ENCODE data around the gene PHF12. TPM values are rescaled to one million over a fixed set of nuclear protein-coding genes. Genes with fewer than 3 reads are reported as not detected.

PHF12 gene
- total and polyA plus RNA-seq, 2 donors, result 20.5 to 32.4 TPM

- 95% methylated on average over 7 of the region's 7 CpGs for WGBS
- no peak for DNase-seq (ENCODE audit: low read depth in 6 of 9, low spot score in 9 of 9)
- H3K4me3 ChIP-seq (ENCODE audit: low read length in 2 of 2), result no peak overlapping the region
- H3K36me3 ChIP-seq (ENCODE audit: control insufficient read depth in 2 of 2, insufficient read depth in 2 of 2, low read length in 1 of 2), result no peaks in the 10 kb centered on the region
- no peak overlapping the region for H3K27ac ChIP-seq (ENCODE audit: low read depth in 1 of 2, low read length in 1 of 2)
- H3K4me1 ChIP-seq (ENCODE audit: control insufficient read depth in 2 of 2, insufficient read depth in 2 of 2, low read length in 2 of 2), result peaks cover 6 to 7% of the 10 kb centered on the region in 2 donors
- H3K27me3 ChIP-seq (ENCODE audit: control insufficient read depth in 2 of 2, insufficient read depth in 1 of 2, low read length in 1 of 2), result no peaks in the 10 kb centered on the region
- H3K9me3 ChIP-seq (ENCODE audit: control insufficient read depth in 2 of 2, insufficient read depth in 1 of 2, low read length in 1 of 2), result no peaks in the 10 kb centered on the region
Measured at GRCh38 chr17:28867276-28867675, 84.0 kb downstream of the PHF12 start.

DNA sequence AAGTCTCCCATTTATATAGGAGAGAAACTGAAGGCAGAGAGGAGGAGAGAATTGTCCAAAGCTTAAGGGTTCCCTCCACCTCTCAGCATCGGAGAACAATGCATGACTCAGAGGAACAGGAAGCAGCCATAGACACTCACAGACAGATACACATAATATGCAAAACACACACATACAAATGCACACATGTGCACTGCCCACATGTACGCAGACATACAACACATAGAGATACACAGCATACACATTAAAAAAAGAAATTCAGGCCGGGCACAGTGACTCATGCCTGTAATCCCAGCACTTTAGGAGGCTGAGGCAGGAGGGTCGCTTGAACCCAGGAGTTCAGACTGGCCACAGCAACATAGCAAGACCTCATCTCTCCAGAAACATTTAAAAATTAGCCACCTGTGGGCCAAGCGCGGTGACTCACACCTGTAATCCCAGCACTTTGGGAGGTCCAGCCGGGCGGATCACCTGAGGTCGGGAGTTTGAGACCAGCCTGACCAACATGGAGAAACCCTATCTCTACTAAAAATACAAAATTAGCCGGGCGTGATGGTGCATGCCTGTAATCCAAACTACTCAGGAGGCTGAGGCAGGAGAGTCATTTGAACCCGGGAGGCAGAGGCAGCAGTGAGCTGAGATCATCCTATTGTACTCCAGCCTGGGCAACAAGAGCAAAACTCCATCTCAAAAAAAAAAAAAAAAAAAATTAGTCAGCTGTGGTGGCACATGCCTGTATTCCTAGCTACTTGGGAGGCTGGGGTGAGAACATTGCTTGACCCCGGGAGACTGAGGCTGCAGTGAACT, 85.2 kb downstream of the PHF12 start:
- Histone ChIP-seq H3K36me3 (ENCODE audit: control insufficient read depth in 2 of 2, insufficient read depth in 2 of 2, low read length in 1 of 2) (peaks cover 0 to 6% of the 10 kb centered on the region in 2 donors), H3K27ac (ENCODE audit: low read depth in 1 of 2, low read length in 1 of 2) (no peak overlapping the region), H3K4me3 (ENCODE audit: low read length in 2 of 2) (no peak overlapping the region), H3K27me3 (ENCODE audit: control insufficient read depth in 2 of 2, insufficient read depth in 1 of 2, low read length in 1 of 2) (no peaks in the 10 kb centered on the region), H3K9me3 (ENCODE audit: control insufficient read depth in 2 of 2, insufficient read depth in 1 of 2, low read length in 1 of 2) (no peaks in the 10 kb centered on the region), H3K4me1 (ENCODE audit: control insufficient read depth in 2 of 2, insufficient read depth in 2 of 2, low read length in 2 of 2) (peaks cover 3 to 4% of the 10 kb centered on the region in 2 donors)
- WGBS, result 94% methylated on average over 13 of the region's 13 CpGs
- no peak for DNase-seq (ENCODE audit: low read depth in 6 of 9, low spot score in 9 of 9)

DNA sequence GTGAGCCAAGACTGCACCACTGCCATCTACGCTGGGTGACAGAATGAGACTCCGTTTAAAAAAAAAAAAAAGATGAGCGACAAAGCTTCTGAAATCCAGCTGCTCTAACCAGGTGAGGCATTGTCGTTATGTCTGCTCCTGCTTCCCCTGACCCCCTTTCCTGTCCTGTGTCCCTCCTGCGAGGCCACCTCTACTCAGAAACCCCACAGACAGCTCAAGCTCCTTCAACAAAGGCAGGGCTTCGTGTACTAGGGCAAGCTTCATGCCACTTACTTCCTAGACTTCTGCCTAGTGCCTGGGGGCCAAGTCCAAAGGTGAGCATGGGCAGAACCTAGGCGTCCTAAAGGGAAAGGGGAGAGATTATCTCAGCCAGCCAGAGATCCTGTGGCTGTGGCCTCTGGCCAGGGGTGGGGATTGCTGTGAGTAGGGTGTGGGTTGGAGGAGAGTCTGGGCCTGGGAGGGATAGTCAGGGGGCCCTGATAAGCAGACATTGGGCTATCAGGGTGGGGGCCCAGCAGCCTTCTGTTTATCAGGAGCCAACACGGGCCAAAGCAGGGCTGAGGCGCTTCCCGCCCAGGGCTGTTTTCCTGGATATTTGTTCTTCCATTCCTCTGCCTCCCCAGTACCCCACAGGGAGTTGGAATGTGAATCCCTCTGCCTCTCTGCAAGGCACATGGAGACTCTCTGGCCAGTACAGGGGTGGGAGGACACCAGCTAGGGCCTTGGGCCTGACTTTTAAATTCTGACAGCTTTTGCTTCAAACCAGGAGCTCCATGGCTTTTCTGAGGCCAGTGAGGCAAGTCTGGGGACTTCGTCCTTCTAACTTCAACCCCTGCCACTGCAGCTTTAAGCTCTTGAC, 86.1 kb downstream of the PHF12 start:
- Histone ChIP-seq H3K27me3 (ENCODE audit: control insufficient read depth in 2 of 2, insufficient read depth in 1 of 2, low read length in 1 of 2) (no peaks in the 10 kb centered on the region), H3K4me3 (ENCODE audit: low read length in 2 of 2) (no peak overlapping the region), H3K4me1 (ENCODE audit: control insufficient read depth in 2 of 2, insufficient read depth in 2 of 2, low read length in 2 of 2) (no peaks in the 10 kb centered on the region), H3K36me3 (ENCODE audit: control insufficient read depth in 2 of 2, insufficient read depth in 2 of 2, low read length in 1 of 2) (peaks cover 6 to 14% of the 10 kb centered on the region in 2 donors), H3K9me3 (ENCODE audit: control insufficient read depth in 2 of 2, insufficient read depth in 1 of 2, low read length in 1 of 2) (no peaks in the 10 kb centered on the region), H3K27ac (ENCODE audit: low read depth in 1 of 2, low read length in 1 of 2) (no peak overlapping the region)
- 95% methylated on average over 11 of the region's 11 CpGs for WGBS
- no peak for DNase-seq (ENCODE audit: low read depth in 6 of 9, low spot score in 9 of 9)

DNA sequence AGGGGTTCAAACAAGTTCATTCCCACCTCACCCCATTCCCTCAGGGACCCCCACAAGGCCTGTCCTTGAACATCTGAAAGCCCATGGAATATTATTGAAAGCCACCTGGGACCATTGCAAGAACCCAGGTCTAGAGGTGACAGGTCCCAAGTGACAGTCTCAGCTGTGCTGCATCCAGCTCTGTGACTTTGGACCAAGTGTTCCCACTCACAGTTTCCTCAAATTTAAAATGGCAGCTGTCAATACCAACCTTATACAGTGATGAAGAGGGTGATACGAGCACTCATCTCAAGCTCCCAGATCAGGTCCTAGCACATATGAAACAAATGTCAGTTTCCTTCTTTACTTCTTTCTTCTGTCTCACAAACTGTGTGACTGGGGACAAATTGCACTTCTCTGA, 87.4 kb downstream of the PHF12 start:
- no peak for DNase-seq (ENCODE audit: low read depth in 6 of 9, low spot score in 9 of 9)
- H3K27ac ChIP-seq (ENCODE audit: low read depth in 1 of 2, low read length in 1 of 2), result no peak overlapping the region
- no peaks in the 10 kb centered on the region for H3K27me3 ChIP-seq (ENCODE audit: control insufficient read depth in 2 of 2, insufficient read depth in 1 of 2, low read length in 1 of 2)
- no peaks in the 10 kb centered on the region for H3K9me3 ChIP-seq (ENCODE audit: control insufficient read depth in 2 of 2, insufficient read depth in 1 of 2, low read length in 1 of 2)
- H3K36me3 ChIP-seq (ENCODE audit: control insufficient read depth in 2 of 2, insufficient read depth in 2 of 2, low read length in 1 of 2), result peaks cover 12 to 23% of the 10 kb centered on the region in 2 donors
- no peak overlapping the region for H3K4me3 ChIP-seq (ENCODE audit: low read length in 2 of 2)
- no peaks in the 10 kb centered on the region for H3K4me1 ChIP-seq (ENCODE audit: control insufficient read depth in 2 of 2, insufficient read depth in 2 of 2, low read length in 2 of 2)
- WGBS, result 100% methylated on average over 1 of the region's 1 CpG

DNA sequence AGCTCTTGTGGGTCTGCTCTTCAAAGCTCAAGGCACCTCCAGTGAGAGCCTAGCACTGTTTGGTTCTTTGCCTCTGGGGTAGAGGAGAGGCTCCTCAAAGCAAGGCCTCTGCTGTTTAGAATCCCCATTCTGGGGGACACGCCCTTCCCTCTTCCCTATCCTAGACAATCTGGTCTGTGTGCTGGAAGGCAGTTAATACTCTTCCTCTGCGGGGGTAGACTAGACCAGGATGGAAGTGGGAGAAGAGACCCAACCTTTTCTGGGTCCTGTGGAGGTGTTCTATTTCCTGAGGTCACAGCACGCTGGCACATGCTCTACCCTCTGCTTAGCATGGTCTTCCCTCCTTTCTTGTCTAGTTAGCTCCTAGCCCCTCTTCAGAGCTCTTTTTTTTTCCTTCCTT, 88.8 kb downstream of the PHF12 start:
- 96% methylated on average over 3 of the region's 3 CpGs for WGBS
- H3K36me3 ChIP-seq (ENCODE audit: control insufficient read depth in 2 of 2, insufficient read depth in 2 of 2, low read length in 1 of 2), result peaks cover 24 to 37% of the 10 kb centered on the region in 2 donors
- H3K4me3 ChIP-seq (ENCODE audit: low read length in 2 of 2), result no peak overlapping the region
- peak overlapping the region in 1 of 2 donors; percentile 26 for H3K27ac ChIP-seq (ENCODE audit: low read depth in 1 of 2, low read length in 1 of 2)
- no peaks in the 10 kb centered on the region for H3K9me3 ChIP-seq (ENCODE audit: control insufficient read depth in 2 of 2, insufficient read depth in 1 of 2, low read length in 1 of 2)
- no peaks in the 10 kb centered on the region for H3K27me3 ChIP-seq (ENCODE audit: control insufficient read depth in 2 of 2, insufficient read depth in 1 of 2, low read length in 1 of 2)
- DNase-seq (ENCODE audit: low read depth in 6 of 9, low spot score in 9 of 9), result no peak
- no peaks in the 10 kb centered on the region for H3K4me1 ChIP-seq (ENCODE audit: control insufficient read depth in 2 of 2, insufficient read depth in 2 of 2, low read length in 2 of 2)

- no peak overlapping the region for H3K27ac ChIP-seq (ENCODE audit: low read depth in 1 of 2, low read length in 1 of 2)
- no peak for DNase-seq (ENCODE audit: low read depth in 6 of 9, low spot score in 9 of 9)
- H3K4me3 ChIP-seq (ENCODE audit: low read length in 2 of 2), result no peak overlapping the region
- no peaks in the 10 kb centered on the region for H3K9me3 ChIP-seq (ENCODE audit: control insufficient read depth in 2 of 2, insufficient read depth in 1 of 2, low read length in 1 of 2)
- no peaks in the 10 kb centered on the region for H3K4me1 ChIP-seq (ENCODE audit: control insufficient read depth in 2 of 2, insufficient read depth in 2 of 2, low read length in 2 of 2)
- WGBS, result 94% methylated on average over 8 of the region's 8 CpGs
- H3K27me3 ChIP-seq (ENCODE audit: control insufficient read depth in 2 of 2, insufficient read depth in 1 of 2, low read length in 1 of 2), result no peaks in the 10 kb centered on the region
- H3K36me3 ChIP-seq (ENCODE audit: control insufficient read depth in 2 of 2, insufficient read depth in 2 of 2, low read length in 1 of 2), result peaks cover 24 to 39% of the 10 kb centered on the region in 2 donors
Measured at GRCh38 chr17:28861393-28862203, 89.7 kb downstream of the PHF12 start.

- no peaks in the 10 kb centered on the region for H3K27me3 ChIP-seq (ENCODE audit: control insufficient read depth in 2 of 2, insufficient read depth in 1 of 2, low read length in 1 of 2)
- H3K4me3 ChIP-seq (ENCODE audit: low read length in 2 of 2), result no peak overlapping the region
- 98% methylated on average over 4 of the region's 4 CpGs for WGBS
- no peak for DNase-seq (ENCODE audit: low read depth in 6 of 9, low spot score in 9 of 9)
- H3K27ac ChIP-seq (ENCODE audit: low read depth in 1 of 2, low read length in 1 of 2), result no peak overlapping the region
- peaks cover 29 to 39% of the 10 kb centered on the region in 2 donors for H3K36me3 ChIP-seq (ENCODE audit: control insufficient read depth in 2 of 2, insufficient read depth in 2 of 2, low read length in 1 of 2)
- peaks cover 3 to 4% of the 10 kb centered on the region in 2 donors for H3K4me1 ChIP-seq (ENCODE audit: control insufficient read depth in 2 of 2, insufficient read depth in 2 of 2, low read length in 2 of 2)
- H3K9me3 ChIP-seq (ENCODE audit: control insufficient read depth in 2 of 2, insufficient read depth in 1 of 2, low read length in 1 of 2), result no peaks in the 10 kb centered on the region
Measured at GRCh38 chr17:28860363-28860808, 90.9 kb downstream of the PHF12 start.

DNA sequence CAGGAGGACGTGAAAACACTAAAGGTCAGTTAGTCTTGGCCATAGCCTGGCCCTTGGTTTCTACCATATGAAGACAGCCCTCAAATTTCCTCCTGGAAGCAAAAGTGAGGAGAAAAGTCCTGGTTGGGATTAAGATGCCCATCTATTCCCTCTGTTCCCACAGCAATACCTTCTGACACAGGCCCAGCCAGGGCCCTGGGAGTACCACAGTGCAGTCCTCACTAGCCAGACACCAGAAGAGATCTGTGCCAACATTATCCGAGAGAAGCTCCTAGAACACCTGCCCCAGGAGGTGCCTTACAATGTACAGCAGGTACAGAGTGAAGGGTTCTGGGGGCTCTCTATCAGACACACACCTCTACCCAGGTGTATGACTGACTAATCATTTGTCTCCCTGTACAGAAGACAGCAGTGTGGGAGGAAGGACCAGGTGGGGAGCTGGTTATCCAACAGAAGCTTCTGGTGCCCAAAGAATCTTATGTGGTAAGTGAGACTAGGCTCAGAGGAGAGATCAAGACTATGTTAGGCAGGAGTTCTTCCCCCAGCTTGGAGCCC, 92.4 kb downstream of the PHF12 start:
- no peak overlapping the region for H3K4me3 ChIP-seq (ENCODE audit: low read length in 2 of 2)
- WGBS, result 46% methylated on average over 2 of the region's 2 CpGs
- H3K27me3 ChIP-seq (ENCODE audit: control insufficient read depth in 2 of 2, insufficient read depth in 1 of 2, low read length in 1 of 2), result no peaks in the 10 kb centered on the region
- peaks cover 11 to 14% of the 10 kb centered on the region in 2 donors for H3K4me1 ChIP-seq (ENCODE audit: control insufficient read depth in 2 of 2, insufficient read depth in 2 of 2, low read length in 2 of 2)
- peaks cover 29 to 39% of the 10 kb centered on the region in 2 donors for H3K36me3 ChIP-seq (ENCODE audit: control insufficient read depth in 2 of 2, insufficient read depth in 2 of 2, low read length in 1 of 2)
- H3K9me3 ChIP-seq (ENCODE audit: control insufficient read depth in 2 of 2, insufficient read depth in 1 of 2, low read length in 1 of 2), result no peaks in the 10 kb centered on the region
- DNase-seq (ENCODE audit: low read depth in 6 of 9, low spot score in 9 of 9), result no peak
- H3K27ac ChIP-seq (ENCODE audit: low read depth in 1 of 2, low read length in 1 of 2), result no peak overlapping the region
